Measurements from ENCODE around the gene WNT5A. TPM values are rescaled to one million over a fixed set of nuclear protein-coding genes. Genes with fewer than 3 reads are reported as not detected.
A peak's percentile ranks its signal among the peaks of the same experiment; 100 is the strongest.
"Not testable (repeated sequence)": the region's sequence is repeated elsewhere in the genome, so short reads cannot be mapped to it uniquely, and the experiment has no call there.

The WNT5A gene
- total RNA-seq, 2 donors from 2014 or later: not detected

- ATAC-seq (no peak), DNase-seq (ENCODE audit: low spot score in 2 of 2) (no peak)
- Mint-ChIP-seq H3K9me3 (peaks cover 0 to 2% of the 10 kb centered on the region in 2 donors), H3K36me3 (no peaks in the 10 kb centered on the region), H3K27ac (no peak overlapping the region)
Measured at GRCh38 chr3:55512571-55513343, 25.7 kb upstream of the WNT5A start.

- Mint-ChIP-seq H3K36me3 (no peaks in the 10 kb centered on the region), H3K9me3 (peaks cover 0 to 6% of the 10 kb centered on the region in 2 donors), H3K27ac (no peak overlapping the region)
- no peak for ATAC-seq
- no peak for DNase-seq (ENCODE audit: low spot score in 2 of 2)
Measured at GRCh38 chr3:55511895-55512570, 24.9 kb upstream of the WNT5A start.

- peaks cover 0 to 6% of the 10 kb centered on the region in 2 donors for H3K9me3 Mint-ChIP-seq
- no peak for DNase-seq (ENCODE audit: low spot score in 2 of 2)
- no peak overlapping the region for H3K27ac Mint-ChIP-seq
- no peaks in the 10 kb centered on the region for H3K36me3 Mint-ChIP-seq
- ATAC-seq: no peak
Measured at GRCh38 chr3:55508335-55508734, 21.2 kb upstream of the WNT5A start.

- Mint-ChIP-seq H3K36me3 (no peaks in the 10 kb centered on the region), H3K9me3 (peaks cover 0 to 6% of the 10 kb centered on the region in 2 donors), H3K27ac (no peak overlapping the region)
- ATAC-seq (no peak), DNase-seq (ENCODE audit: low spot score in 2 of 2) (no peak)
Measured at GRCh38 chr3:55507808-55508207, 20.7 kb upstream of the WNT5A start.

- Mint-ChIP-seq H3K36me3 (no peaks in the 10 kb centered on the region), H3K9me3 (peaks cover 0 to 6% of the 10 kb centered on the region in 2 donors), H3K27ac (no peak overlapping the region)
- DNase-seq (ENCODE audit: low spot score in 2 of 2) (no peak), ATAC-seq (no peak)
Measured at GRCh38 chr3:55505776-55506175, 18.7 kb upstream of the WNT5A start.

- not testable (repeated sequence) for H3K36me3 Mint-ChIP-seq; H3K9me3 Mint-ChIP-seq; ATAC-seq; H3K27ac Mint-ChIP-seq; DNase-seq (ENCODE audit: low spot score in 2 of 2)
Measured at GRCh38 chr3:55505102-55505501, 18.0 kb upstream of the WNT5A start.

- DNase-seq (ENCODE audit: low spot score in 2 of 2) (no peak), ATAC-seq (no peak)
- no peaks in the 10 kb centered on the region for H3K36me3 Mint-ChIP-seq
- H3K9me3 Mint-ChIP-seq: no peaks in the 10 kb centered on the region
- H3K27ac Mint-ChIP-seq: no peak overlapping the region
Measured at GRCh38 chr3:55501905-55502304, 14.8 kb upstream of the WNT5A start.

GRCh38 chr3:55500555-55501330 lies 13.6 kb upstream of the WNT5A start:
- no peak for ATAC-seq
- no peak overlapping the region for H3K27ac Mint-ChIP-seq
- no peaks in the 10 kb centered on the region for H3K9me3 Mint-ChIP-seq
- DNase-seq (ENCODE audit: low spot score in 2 of 2): no peak
- H3K36me3 Mint-ChIP-seq: no peaks in the 10 kb centered on the region

GRCh38 chr3:55498520-55498919 lies 11.4 kb upstream of the WNT5A start:
- no peak for DNase-seq (ENCODE audit: low spot score in 2 of 2)
- Mint-ChIP-seq H3K36me3 (no peaks in the 10 kb centered on the region), H3K9me3 (no peaks in the 10 kb centered on the region), H3K27ac (no peak overlapping the region)
- ATAC-seq: no peak

GRCh38 chr3:55497250-55497649 lies 10.1 kb upstream of the WNT5A start:
- DNase-seq (ENCODE audit: low spot score in 2 of 2) (no peak), ATAC-seq (no peak)
- H3K27ac Mint-ChIP-seq: no peak overlapping the region
- H3K9me3 Mint-ChIP-seq: peaks cover 0 to 3% of the 10 kb centered on the region in 2 donors
- H3K36me3 Mint-ChIP-seq: no peaks in the 10 kb centered on the region

- Mint-ChIP-seq H3K27ac (no peak overlapping the region), H3K9me3 (peaks cover 0 to 3% of the 10 kb centered on the region in 2 donors), H3K36me3 (no peaks in the 10 kb centered on the region)
- ATAC-seq (no peak), DNase-seq (ENCODE audit: low spot score in 2 of 2) (no peak)
Measured at GRCh38 chr3:55494976-55495375, 7.9 kb upstream of the WNT5A start.

GRCh38 chr3:55492976-55493375 lies 5.9 kb upstream of the WNT5A start:
- no peak overlapping the region for H3K27ac Mint-ChIP-seq
- no peak for ATAC-seq
- no peaks in the 10 kb centered on the region for H3K36me3 Mint-ChIP-seq
- H3K9me3 Mint-ChIP-seq: peaks cover 0 to 3% of the 10 kb centered on the region in 2 donors
- no peak for DNase-seq (ENCODE audit: low spot score in 2 of 2)

GRCh38 chr3:55491296-55491816 lies 4.2 kb upstream of the WNT5A start:
- Mint-ChIP-seq H3K27ac (no peak overlapping the region), H3K36me3 (peaks cover 0 to 4% of the 10 kb centered on the region in 2 donors), H3K9me3 (peaks cover 0 to 3% of the 10 kb centered on the region in 2 donors)
- ATAC-seq (no peak), DNase-seq (ENCODE audit: low spot score in 2 of 2) (no peak)

GRCh38 chr3:55490276-55490913 lies 3.3 kb upstream of the WNT5A start:
- H3K27ac Mint-ChIP-seq: no peak overlapping the region
- DNase-seq (ENCODE audit: low spot score in 2 of 2): no peak

GRCh38 chr3:55489798-55490132 lies 2.7 kb upstream of the WNT5A start:
- H3K36me3 Mint-ChIP-seq: peaks cover 6 to 7% of the 10 kb centered on the region in 2 donors
- H3K27ac Mint-ChIP-seq: no peak overlapping the region
- peaks cover 0 to 3% of the 10 kb centered on the region in 2 donors for H3K9me3 Mint-ChIP-seq
- ATAC-seq: no peak
- DNase-seq (ENCODE audit: low spot score in 2 of 2): no peak

More at GRCh38 chr3:55490276-55490913, 3.3 kb upstream of the WNT5A start:
- Mint-ChIP-seq H3K9me3 (peaks cover 0 to 3% of the 10 kb centered on the region in 2 donors), H3K36me3 (peaks cover 4 to 7% of the 10 kb centered on the region in 2 donors)
- no peak for ATAC-seq

- peak in 1 of 2 donors; percentile 26 for DNase-seq (ENCODE audit: low spot score in 2 of 2)
- Mint-ChIP-seq H3K27ac (no peak overlapping the region), H3K9me3 (peaks cover 0 to 3% of the 10 kb centered on the region in 2 donors), H3K36me3 (peaks cover 6 to 7% of the 10 kb centered on the region in 2 donors)
- peak in 1 of 2 donors; percentile 56 for ATAC-seq
Measured at GRCh38 chr3:55488398-55489055, 1.4 kb upstream of the WNT5A start.

Data from activated naive CD4-positive, alpha-beta T cell treated with anti-CD3 and anti-CD28 coated beads, Interleukin-2, amount 50 U/mL, for 72 hours (primary cell).